Middle frontal gyrus (tissue), 1 donor: Measurements from ENCODE around the gene MTURN.
"Not testable (repeated sequence)": the region's sequence is repeated elsewhere in the genome, so short reads cannot be mapped to it uniquely, and the experiment has no call there.

ENCODE experiments used
- DNase-seq: peaks from one replicate; pipeline ENCODE4 v3.0.0-alpha.2; 2015; ENCODE audit warnings: low spot score; ENCODE audit errors: extremely low spot score

The MTURN gene

DNA sequence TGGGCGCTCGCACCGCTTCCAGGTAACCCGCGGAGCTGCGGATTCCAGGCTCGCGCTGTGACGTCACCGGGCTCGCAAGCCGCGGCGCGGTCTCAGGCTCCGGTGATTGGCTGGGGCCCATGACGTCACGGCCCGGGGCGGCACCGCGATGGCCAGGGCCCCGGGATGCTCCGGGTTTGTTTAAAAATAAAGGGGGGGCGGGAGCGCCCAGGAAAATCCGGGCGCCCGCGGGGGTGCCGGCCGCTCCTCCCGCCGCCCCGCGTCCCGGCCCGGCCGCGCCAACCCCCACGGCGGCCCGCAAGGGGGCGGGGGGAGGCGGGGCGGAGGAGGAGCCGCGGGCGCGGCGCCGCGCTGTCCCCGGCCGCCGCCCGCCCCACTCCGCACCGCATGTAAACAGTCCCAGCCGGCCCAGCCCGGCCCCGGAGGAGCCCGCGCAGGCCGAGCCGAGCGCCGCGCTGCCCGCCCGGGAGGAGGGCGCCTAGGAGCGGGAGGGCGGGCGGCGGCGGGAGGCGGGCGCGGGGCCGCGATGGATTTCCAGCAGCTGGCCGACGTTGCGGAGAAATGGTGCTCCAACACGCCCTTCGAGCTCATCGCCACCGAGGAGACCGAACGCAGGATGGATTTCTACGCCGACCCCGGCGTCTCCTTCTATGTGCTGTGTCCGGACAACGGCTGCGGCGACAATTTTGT, at the start of gene MTURN:
MTURN (plus strand) TSS at position 376 of the 690 bp plus-strand sequence; CDS start at position 527, 151 bp downstream.
- DNase-seq, result peak; percentile 83

DNA sequence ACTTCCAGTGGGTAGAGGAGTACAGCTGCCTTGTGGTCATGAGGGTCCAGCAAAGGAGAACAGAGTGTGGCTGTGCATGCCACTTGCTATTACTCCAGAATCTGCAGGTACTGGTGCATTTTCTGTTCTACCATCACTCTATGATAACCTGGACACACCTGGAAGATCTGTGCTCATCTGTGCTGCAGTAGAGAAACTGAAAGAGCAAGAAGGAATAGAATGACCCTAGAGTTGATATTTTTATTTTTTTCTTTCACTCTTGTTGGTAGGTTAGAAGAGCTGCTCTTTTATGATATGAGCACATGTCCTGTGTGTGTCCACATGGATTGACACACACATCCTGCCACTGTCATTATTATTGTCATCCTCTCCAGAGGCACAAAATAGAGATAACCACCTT, 48.3 kb upstream of the MTURN start:
- no peak for DNase-seq

DNA sequence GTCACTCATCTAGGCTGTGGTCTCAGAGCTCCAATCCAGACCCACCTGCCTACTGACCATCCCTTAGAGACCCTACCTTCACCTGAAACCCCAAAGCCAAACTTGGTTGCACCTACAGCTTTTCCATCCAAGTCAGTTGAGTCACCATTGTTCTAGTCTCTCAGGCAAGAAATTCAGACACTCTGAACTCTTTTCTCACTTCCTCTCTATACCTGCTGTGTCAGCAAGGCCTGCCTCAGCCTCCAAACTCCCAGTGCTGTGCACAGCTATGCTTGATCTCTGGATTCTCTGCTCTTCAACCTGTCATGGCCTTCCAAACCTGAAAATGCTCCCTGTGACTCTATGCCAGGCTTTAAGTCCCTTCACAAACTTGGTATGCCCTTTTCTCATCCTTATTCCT, 47.4 kb upstream of the MTURN start:
- DNase-seq, result no peak

DNA sequence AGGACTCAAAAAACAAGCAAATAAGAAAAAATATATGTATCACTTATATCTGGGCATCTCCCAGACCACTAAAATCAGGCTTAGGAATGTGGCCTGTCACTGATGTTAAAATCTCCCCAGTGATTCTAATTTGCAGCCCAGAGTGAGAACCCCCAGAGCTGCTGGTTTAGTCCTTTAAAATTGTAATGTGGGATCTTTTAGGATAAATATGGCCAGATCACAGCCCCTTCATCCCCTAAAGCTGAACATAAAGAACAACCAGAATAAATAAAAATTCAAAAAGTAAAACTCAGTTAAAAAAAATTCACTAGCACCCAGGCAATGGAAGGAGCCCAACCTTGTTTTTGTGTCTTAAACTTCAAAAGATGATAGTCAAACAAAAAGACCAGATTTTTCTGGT, 46.4 kb upstream of the MTURN start:
- DNase-seq, result no peak

DNA sequence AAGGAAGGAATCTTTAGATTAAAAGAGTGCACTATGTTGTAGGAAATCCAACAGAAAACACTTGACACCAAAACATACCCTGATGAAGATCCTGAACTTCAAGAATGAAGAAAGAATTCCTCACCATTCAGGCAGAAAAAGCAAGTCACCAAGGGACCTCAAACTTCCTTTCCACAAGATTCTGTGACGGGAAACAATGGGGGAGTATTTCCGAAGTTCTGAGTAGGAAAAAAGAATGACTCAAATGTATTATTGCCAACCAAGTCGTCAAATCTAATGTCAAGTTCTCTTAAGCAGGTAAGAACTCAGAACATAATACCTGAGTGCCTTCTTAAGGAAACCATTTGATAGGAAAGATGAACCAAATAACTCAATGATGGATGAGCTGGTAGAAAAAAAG, 44.7 kb upstream of the MTURN start:
- no peak for DNase-seq

DNA sequence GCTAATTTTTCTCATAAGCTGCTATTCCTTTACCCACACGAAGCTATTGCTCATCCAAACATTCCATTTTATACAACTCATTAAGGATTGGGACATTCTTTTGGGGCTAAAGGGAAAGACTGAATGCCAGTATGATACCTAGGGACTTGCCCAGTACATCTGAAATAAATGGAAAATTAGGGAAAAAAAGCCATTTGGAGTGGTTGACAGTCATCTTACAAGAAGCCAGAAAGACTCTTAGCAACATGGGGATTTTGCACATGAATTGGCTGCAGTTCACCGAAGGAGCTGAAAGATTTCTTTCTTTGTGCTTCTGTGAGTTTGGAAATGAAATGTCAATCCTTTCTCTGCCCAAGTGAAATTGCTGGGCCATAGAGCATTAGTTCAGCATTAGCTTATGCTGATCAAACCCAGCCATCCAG, 43.3 kb upstream of the MTURN start:
- DNase-seq, result no peak

DNA sequence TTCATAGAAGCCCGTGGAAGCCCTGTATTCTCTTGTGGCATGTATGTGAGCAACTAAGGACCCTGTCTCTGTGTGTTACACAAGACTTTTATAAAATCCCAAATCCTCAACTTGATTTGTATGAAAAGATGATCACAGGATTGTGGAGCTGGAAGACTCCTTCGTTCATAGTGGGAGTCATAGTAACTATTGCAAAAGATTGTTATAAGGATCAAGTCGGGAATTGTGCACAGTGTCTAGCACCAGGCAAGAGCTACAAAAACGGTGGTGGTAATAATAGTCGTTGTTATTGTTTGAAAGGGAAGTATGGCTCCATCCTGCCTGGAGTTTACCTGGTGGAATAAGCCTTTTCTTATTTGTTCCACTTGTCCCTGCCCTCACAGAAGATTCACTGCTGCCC, 42.8 kb upstream of the MTURN start:
- no peak for DNase-seq

DNA sequence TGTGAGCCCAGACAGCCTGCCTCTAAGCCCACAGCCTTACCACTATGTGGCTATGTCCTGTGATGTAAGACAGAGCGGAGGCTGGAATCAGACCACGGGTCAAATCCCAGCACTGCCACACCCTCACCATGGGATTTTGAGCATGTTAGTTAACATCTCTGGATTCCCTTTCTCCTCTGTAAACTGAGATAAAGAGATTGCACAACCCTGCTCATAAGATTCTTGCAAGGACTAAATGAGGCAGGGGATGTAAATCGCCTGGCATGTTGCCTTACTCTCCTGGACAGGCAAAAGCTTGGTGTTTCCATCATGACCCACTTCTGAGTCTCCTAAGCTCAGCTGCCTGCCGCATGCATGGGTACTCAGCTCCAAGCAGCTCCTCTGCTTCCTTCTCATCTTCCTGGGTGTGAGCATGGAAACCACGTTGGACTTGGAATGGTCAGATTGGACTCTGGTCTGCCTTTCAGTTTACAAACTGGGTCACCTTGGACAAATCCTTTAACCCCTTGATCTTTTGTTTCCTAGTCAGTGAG, 41.3 kb upstream of the MTURN start:
- no peak for DNase-seq

DNA sequence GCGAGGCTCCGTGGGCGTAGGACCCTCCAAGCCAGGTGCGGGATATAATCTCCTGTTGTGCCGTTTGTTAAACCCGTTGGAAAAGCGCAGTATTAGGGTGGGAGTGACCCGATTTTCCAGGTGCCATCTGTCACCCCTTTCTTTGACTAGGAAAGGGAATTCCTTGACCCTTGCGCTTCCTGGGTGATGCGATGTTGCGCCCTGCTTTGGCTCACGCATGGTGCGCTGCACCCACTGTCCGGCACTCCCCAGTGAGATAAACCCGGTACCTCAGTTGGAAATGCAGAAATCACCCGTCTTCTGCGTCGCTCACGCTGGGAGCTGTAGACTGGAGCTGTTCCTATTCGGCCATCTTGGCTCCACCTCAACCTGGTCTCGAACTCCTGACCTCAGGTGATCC, 36.2 kb upstream of the MTURN start:
- not testable (repeated sequence) for DNase-seq

DNA sequence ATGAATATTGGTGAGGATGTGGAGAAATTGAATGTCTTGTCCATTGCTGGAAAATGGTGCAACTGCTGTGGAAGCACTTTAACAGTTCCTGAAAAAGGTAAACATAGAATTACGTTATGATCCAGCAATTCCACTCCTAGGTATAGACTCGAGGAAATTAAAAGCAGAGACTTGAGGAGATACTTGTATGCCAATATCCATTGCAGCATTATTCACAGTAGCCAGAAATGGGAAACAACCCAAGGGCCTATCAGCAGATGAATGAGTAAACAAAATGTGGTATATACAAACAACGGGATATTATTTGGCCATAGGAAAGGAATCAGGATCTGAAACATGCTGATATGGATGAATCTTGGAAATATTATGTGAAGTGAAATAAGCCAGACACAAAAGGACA, 32.5 kb upstream of the MTURN start:
- no peak for DNase-seq

DNA sequence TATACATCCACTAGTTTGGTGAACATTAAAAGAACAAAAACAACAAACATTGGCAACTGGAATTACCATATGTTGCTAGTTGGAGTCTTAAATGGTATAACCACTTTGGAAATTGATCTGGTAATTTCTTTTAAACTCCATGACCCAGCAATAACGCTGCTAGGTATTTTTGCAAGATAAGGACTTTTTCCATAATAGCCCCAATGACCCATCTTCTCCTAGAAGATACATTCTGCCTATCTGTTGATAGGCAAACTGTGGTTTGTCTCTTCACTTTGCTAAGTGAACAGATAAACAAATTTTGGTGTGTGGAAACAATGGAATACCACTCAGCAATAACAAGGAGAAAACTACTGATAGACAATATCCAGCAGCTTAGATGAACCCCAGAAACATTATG, 30.6 kb upstream of the MTURN start:
- DNase-seq, result no peak

DNA sequence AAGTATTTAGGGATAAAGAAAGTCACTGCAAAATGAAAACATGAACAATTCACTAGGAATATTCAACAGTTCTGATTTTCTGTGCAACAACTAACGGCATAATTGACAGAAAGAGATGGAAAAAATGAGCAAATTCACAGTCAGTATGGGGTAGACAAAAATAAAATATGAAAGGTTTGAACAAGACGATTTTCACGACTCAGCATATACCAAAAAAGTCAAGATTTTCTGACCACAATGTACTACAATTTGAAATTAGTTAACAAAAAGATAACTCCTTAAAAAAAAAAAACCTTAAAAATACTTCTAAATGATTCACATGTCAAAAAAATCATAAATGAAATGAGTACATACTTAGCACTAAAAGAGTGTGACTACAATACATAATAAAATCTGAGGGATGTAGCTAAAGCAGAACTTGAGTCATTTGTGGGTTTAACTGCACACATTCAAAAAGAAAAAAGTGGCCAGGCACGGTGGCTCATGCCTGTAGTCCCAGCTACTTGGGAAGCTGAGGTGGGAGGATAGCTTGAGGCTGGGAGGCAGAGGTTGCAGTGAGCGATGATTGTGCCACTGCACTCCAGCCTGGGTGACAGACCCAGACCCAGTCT, 22.6 kb upstream of the MTURN start:
- DNase-seq, result no peak

DNA sequence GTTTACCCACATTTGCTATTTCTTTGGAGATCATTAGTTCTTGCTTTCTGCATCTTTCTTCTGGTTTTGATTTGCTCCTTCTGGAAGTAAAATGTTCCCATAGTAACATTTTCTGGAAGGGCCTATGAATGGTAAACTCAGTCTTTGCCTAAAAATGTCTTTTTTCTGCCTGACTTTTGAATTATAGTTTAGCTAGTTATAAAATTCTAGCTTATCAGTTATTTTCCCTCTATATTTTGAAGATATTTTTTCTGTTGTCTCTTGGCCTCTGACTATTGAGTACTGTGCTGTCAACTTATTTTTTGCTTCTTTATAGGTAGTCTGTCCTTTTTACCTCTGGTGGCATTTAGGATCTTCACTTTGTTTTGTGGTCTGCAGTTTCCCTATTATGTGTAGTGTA, 21.6 kb upstream of the MTURN start:
- DNase-seq, result no peak

DNA sequence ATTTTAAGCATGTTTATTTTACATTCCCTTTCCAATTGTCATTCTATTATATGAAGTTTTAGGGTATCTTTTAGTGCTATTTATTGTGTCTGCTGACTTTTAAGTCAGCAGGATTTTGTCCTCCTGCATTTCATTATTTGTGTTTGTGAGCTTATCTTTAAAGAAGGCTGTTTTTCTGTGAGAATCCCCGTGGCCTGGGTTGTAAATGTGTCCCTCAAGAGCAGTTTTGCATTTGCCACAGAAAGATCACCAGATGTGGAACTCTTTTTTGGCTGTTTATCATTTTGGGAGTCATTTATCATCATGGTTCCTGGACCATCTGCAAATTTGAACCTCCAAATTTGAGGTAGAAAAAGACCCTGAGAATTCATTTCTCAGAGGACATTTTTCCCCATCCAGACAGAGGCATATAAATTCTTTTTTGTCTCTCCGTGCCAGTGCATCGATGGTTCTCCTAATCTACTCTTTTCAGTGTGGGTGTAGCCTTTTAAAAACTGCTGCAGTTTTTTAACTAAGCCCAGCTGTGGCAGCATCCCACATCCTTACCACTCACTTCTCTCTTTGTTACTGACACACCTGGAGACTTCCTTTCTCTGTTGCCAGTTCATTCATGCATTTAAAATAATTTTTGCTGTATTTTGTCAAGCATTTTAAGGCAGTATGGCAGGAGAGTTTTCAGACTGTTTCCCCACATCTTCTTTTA, 20.1 kb upstream of the MTURN start:
- DNase-seq, result no peak

DNA sequence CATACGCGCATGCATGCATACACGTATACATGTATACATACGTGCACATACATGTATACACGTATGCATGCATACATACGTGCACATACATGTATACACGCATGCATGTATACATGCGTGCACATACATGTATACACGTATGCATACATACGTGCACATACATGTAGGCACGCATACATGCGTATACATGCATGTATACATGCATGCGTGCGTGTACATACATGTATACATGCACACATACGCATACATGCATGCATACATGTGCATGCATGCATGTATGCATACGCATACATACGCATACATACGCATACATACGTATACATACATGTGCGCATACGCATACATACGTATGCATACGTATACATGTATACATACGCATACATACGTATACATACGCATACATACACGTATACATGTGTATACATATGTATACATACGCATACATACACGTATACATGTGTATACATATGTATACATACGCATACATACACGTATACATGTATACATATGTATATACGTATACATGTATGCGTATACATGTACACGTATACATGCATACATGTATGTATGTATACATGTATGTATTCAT, 19.0 kb upstream of the MTURN start:
- no peak for DNase-seq

DNA sequence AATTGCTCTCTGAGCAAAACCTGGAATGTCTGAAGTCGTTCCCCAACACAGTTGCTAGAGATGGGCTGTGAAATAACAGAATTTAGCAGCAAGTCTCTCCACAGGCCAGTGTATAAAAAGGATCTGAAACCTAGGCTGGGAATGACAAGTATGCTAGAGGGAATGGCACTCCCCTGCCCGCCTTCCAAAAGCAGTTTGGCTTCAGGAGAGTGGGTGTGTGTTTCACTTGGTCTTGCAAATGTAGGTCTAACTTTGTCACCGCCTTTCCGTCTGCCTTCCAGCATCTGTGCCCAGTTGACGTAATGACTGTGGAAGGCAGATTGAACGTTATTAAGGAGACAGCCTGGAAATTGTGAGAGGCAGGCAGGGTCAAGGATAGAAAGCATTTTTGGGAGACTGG, 18.0 kb upstream of the MTURN start:
- peak; percentile 34 for DNase-seq

DNA sequence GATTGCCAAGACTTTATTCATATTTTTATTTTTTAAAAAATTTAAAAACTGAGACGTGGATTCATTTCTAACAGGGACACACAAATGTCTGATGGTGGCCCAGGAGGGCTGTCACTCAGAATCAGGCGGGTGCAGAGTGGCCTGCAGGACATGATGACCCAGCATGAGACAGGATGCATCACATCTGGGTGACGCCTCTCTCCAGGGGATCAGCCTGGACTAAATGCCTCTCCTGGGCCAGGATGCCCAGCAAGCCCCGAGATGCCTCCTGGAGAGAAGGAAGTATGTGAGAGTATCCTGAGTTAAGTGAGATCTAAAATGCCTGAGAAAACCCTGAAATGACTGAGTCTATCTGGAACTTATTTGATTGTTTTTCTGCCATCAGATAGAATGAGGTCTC, 16.9 kb upstream of the MTURN start:
- DNase-seq, result no peak

DNA sequence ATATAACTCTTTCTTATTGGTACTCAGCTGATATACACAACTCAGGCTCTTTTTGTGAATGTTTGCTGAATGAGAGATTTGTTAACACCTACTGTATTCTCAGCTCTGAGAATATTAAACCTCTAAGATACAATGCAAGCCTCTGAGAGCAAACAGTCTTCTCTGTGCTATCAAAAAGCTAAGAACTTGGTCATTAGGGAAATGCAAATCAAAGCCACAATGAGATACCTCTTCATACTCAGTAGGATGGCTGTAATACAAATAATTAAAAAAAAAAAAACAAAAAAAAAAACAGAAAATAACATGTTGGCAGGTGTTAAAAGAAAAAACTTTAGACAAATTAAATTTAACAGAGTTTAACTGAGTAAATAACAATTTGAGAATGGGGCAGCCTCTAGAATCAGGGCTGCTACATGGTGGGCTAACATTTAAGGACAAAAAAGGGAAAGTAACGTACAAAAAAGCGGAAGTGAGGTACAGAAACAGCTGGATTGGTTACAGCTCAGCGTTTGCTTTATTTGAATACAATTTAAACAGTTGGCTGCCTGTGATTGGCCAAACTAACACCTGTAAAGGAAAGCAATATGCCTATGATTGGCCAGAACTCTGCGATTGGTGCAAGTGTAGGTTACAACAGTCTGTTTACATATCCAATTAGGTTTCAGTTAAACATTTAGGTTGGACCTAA, 14.8 kb upstream of the MTURN start:
- no peak for DNase-seq

DNA sequence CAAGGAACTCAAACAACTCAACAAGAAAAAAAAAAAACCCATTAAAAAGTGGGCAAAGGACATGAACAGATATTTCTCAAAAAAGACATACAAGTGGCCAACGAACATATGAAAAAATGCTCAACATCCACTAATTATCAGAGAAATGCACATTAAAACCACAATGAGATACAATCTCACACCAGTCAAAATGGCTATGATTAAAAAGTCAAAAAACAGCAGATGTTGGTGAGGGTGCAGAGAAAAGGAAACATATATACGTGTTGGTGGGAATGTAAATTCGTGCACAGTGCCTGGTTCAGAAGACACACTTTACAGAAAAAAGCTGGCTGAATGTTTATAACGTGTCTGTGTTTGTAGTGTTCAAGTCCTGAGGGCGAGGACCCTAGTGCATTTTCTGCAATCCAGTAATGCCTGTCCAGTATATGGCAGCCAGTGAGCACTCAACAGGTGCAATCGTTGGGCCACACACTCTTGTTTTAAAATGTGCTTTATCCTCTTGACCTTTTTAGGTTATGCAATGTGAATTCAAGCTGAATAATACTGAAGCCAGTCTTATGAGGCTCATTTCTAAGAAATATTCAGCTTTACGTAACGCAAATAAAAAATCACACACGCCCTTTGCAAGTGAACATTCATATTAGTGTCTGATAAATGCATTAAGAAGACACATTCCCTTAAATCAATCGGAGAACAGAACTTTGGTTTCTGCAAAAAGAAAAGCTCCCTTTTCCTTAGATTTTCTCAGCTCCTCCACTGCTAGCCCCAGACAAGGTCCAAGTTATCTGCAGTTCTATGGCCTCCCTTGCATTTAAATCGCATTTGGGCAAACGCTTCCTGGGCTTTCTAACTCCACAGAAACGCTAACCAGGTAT, 813 bp upstream of the MTURN start:
- no peak for DNase-seq

DNA sequence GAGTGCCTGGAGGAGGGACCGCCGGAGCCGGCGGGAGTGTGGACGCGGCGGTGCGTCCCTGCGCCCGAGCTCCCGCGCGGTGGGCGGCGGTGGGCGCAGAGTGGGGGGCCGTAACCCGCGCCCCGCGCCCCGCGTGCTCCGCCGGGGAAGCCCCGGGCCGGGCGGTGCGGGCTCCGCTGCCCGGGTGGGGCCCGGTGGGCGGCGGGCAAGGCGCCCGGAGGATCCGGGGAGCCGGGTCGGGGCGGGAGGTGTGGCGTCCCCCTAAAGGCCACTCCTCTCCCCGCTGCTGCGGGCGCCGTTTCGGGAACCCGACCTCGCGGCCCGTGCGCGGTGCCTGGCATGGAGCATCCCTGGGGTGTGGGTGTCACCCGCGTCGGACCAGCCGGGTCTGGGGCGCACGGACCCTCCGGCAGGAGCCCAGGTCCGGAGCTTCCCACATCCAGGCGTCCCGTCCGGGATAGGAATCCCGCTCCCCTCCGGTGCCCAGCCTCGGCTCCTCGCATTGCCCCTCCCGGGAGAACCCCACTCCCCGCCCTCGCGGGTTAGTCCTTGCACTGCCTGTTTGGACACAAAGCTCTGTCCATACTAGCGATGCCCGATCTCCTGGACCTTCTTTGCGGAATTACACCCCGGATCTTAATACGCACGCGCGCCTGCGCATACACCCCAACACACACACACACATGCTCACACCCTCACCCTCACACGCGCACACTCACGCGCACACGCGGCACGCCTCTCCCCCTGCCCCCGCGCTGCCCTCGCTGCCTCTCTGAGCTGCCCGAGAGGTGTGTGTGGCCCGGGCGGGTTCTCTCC, 723 bp downstream of the MTURN start:
- no peak for DNase-seq
